HFFc6 (cell line): ENCODE data around the gene APC2. TPM values are rescaled to one million over a fixed set of nuclear protein-coding genes. Genes with fewer than 3 reads are reported as not detected.
A peak's percentile ranks its signal among the peaks of the same experiment; 100 is the strongest.

Experiments
- DNase-seq: peaks from one replicate; pipeline ENCODE4 v3.0.0-alpha.2; 2018
- H3K27ac Mint-ChIP-seq: 2 replicates; pipeline ENCODE4 v1.8.0; 2020; ENCODE audit warnings: mild to moderate bottlenecking, mixed read lengths
- H3K27me3 Mint-ChIP-seq: 2 replicates; pipeline ENCODE4 v1.8.0; 2021; ENCODE audit warnings: mild to moderate bottlenecking, moderate library complexity, mixed read lengths; ENCODE audit not compliant: insufficient read depth
- H3K36me3 Mint-ChIP-seq: 2 replicates; pipeline ENCODE4 v1.8.0; 2021; ENCODE audit warnings: low read depth, mixed read lengths
- H3K4me1 Mint-ChIP-seq: 2 replicates; pipeline ENCODE4 v1.8.0; 2020; ENCODE audit warnings: low read depth, mixed read lengths
- H3K4me3 Mint-ChIP-seq: 2 replicates; pipeline ENCODE4 v1.8.0; 2020; ENCODE audit warnings: mild to moderate bottlenecking, moderate library complexity, mixed read lengths
- H3K9me3 Mint-ChIP-seq: 2 replicates; pipeline ENCODE4 v1.8.0; 2020; ENCODE audit warnings: mild to moderate bottlenecking, mixed read lengths
- total RNA-seq, 6 experiments: library from RNA; stranded (reverse); fragmentation: NEBNext Ultra II Directional; extraction: Animal tissue kit (Norgen Biotek cat#: 25700); gene quantifications; 2 replicates in 1 of 6; 3 replicates in 5 of 6; pipeline ENCODE4 v1.2.3, GENCODE V29; 2021
- TF ChIP-seq, protein P1 (sequence below): fragments of 200-600 bp; sonication (generic); IDR thresholded peaks from 2 replicates; pipeline ENCODE4 v1.5.0; 2021; ENCODE audit warnings: antibody characterized with exemption, mild to moderate bottlenecking

The APC2 gene
- total RNA-seq, 6 experiments from 2014 or later: 0.18 to 0.47 (median 0.32) TPM

GRCh38 chr19:1490311-1491113, 40.6 kb downstream of the APC2 start, which contains the start of gene PCSK4:
Gene PCSK4, minus strand, starts transcription at chr19:1490350. Its CDS starts 4 bp downstream, at chr19:1490346.
- Mint-ChIP-seq H3K4me1 (no peaks in the 10 kb centered on the region; the same call in 1 of the 2 replicates), H3K9me3 (no peaks in the 10 kb centered on the region), H3K27ac (peak within 1 kb of the TSS; percentile 83), H3K36me3 (no peaks in the 10 kb centered on the region), H3K27me3 (peaks cover 7% of the 10 kb centered on the region), H3K4me3 (peak within 1 kb of the TSS; percentile 89)
- TF ChIP-seq, protein P1, sequence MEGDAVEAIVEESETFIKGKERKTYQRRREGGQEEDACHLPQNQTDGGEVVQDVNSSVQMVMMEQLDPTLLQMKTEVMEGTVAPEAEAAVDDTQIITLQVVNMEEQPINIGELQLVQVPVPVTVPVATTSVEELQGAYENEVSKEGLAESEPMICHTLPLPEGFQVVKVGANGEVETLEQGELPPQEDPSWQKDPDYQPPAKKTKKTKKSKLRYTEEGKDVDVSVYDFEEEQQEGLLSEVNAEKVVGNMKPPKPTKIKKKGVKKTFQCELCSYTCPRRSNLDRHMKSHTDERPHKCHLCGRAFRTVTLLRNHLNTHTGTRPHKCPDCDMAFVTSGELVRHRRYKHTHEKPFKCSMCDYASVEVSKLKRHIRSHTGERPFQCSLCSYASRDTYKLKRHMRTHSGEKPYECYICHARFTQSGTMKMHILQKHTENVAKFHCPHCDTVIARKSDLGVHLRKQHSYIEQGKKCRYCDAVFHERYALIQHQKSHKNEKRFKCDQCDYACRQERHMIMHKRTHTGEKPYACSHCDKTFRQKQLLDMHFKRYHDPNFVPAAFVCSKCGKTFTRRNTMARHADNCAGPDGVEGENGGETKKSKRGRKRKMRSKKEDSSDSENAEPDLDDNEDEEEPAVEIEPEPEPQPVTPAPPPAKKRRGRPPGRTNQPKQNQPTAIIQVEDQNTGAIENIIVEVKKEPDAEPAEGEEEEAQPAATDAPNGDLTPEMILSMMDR: no peak
- peak; percentile 98 for DNase-seq

DNA sequence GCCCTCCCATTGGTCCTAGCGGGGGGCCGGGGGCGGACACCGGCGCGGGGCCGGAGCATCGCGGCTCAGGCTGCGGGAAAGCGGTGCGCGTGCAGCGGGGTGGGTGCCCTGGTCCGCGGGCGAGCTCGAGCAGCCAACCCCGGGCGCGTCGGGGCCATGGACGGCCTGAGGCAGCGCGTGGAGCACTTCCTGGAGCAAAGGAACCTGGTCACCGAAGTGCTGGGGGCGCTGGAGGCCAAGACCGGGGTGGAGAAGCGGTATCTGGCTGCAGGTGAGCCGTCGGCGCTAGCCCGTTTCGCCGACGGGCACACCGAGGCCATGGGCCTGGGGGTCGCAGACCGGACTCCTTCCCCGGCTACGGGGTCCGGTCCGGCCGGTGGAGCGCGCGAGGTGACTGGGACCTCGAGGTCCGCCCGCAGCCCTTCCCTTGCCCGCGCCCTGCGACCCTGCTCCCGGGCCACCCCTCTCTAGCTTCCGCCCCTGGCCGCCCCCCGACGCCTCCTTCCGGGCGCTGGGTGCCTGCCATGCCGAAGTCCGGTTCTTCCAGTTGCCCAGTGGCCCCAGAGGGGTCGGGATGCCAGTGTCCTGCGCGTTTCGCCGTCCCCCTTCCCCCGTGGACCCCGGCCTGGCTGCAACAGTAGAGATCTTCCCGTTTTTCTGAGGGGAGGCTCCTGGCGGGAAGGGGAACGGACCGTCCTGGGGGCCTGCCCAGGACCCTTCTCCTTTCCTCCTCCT, 41.4 kb downstream of the APC2 start, which contains the start of gene REEP6:
REEP6 (plus strand) TSS at position 68 of the 735 bp plus-strand sequence; CDS start at position 157, 89 bp downstream.
- no peaks in the 10 kb centered on the region for H3K36me3 Mint-ChIP-seq

GRCh38 chr19:1491849-1492170, 41.9 kb downstream of the APC2 start:
- Mint-ChIP-seq H3K4me3 (peak overlapping the region; percentile 63), H3K9me3 (no peaks in the 10 kb centered on the region), H3K36me3 (no peaks in the 10 kb centered on the region), H3K27ac (no peak overlapping the region), H3K27me3 (peaks cover 11% of the 10 kb centered on the region), H3K4me1 (no peaks in the 10 kb centered on the region; the same call in 1 of the 2 replicates)
- TF ChIP-seq, protein P1: no peak
- no peak for DNase-seq

More for the DNA sequence above, 41.4 kb downstream of the APC2 start, which contains the start of gene REEP6:
- TF ChIP-seq, protein P1: no peak
- H3K4me3 Mint-ChIP-seq: peak within 1 kb of the TSS; percentile 89
- peaks cover 7% of the 10 kb centered on the region for H3K27me3 Mint-ChIP-seq
- DNase-seq: no peak
- H3K9me3 Mint-ChIP-seq: no peaks in the 10 kb centered on the region
- no peaks in the 10 kb centered on the region; the same call in 1 of the 2 replicates for H3K4me1 Mint-ChIP-seq
- H3K27ac Mint-ChIP-seq: peak within 1 kb of the TSS; percentile 83

DNA sequence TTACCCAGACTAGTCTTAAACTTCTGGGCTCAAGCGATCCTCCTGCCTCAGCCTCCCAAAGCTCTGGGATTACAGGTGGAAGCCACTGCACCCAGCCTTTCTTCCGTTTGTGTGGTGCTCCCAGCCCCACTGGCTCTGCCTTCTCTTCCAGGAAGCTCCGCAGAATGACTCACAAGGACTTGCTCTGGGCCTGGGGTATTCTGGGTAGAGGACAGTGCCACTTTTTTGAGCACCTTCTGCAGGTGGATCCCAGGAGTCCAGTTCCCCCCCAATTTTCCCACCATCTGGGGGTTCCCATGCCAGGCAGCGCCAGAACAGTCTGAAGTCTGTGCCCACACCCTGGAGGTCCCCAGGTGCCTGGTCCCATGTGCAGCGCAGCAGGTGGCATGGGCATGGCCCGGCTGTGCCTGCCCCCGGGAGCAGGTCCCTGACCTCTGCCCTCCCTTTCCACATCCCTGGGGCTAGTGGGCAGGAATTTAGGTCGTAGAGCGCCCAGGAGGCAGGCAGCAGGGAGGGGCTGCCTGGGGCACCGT, 42.6 kb downstream of the APC2 start:
- Mint-ChIP-seq H3K4me1 (no peaks in the 10 kb centered on the region; the same call in 1 of the 2 replicates), H3K36me3 (no peaks in the 10 kb centered on the region), H3K27ac (no peak overlapping the region), H3K9me3 (no peaks in the 10 kb centered on the region), H3K4me3 (no peak overlapping the region), H3K27me3 (peaks cover 12% of the 10 kb centered on the region)
- no peak for DNase-seq
- TF ChIP-seq, protein P1: no peak

DNA sequence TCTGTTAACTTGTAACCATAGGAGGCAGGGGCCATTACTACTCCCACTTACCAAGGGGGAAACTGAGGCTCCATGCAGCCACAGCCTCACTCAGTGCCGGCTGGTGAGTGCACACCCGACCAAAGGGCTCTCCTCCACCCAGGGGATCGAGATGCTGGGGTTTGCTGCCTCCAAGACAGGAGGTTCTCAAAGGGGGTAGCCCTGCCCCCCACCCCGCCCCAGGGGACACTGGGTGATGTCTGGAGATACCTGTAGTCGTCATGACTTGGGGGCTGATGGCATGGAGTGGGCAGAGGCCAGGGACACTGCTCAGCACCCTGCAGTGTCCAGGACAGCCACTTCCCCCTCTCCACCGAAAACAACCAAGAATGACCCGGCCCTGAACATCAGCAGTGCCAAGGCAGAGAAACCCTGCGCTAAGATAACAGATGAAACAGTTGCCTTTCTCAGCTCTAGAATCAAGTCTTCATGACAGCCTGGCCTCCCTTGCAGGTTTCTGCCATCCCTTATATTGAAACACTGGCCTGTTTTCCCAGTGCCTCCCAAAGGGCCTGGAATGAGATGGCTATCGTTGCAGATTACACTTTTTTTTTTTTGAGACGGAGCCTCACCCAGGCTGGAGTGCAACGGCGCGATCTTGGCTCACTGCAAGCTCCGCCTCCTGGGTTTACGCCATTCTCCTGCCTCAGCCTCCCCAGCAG, 44.3 kb downstream of the APC2 start:
- H3K4me1 Mint-ChIP-seq: no peaks in the 10 kb centered on the region; the same call in 1 of the 2 replicates
- no peak overlapping the region for H3K27ac Mint-ChIP-seq
- H3K27me3 Mint-ChIP-seq: peaks cover 12% of the 10 kb centered on the region
- H3K9me3 Mint-ChIP-seq: no peaks in the 10 kb centered on the region
- no peaks in the 10 kb centered on the region for H3K36me3 Mint-ChIP-seq
- no peak overlapping the region for H3K4me3 Mint-ChIP-seq
- DNase-seq: no peak
- TF ChIP-seq, protein P1: no peak
